Measurements from ENCODE around the gene HOXB3.
A peak's percentile ranks its signal among the peaks of the same experiment; 100 is the strongest.

DNA sequence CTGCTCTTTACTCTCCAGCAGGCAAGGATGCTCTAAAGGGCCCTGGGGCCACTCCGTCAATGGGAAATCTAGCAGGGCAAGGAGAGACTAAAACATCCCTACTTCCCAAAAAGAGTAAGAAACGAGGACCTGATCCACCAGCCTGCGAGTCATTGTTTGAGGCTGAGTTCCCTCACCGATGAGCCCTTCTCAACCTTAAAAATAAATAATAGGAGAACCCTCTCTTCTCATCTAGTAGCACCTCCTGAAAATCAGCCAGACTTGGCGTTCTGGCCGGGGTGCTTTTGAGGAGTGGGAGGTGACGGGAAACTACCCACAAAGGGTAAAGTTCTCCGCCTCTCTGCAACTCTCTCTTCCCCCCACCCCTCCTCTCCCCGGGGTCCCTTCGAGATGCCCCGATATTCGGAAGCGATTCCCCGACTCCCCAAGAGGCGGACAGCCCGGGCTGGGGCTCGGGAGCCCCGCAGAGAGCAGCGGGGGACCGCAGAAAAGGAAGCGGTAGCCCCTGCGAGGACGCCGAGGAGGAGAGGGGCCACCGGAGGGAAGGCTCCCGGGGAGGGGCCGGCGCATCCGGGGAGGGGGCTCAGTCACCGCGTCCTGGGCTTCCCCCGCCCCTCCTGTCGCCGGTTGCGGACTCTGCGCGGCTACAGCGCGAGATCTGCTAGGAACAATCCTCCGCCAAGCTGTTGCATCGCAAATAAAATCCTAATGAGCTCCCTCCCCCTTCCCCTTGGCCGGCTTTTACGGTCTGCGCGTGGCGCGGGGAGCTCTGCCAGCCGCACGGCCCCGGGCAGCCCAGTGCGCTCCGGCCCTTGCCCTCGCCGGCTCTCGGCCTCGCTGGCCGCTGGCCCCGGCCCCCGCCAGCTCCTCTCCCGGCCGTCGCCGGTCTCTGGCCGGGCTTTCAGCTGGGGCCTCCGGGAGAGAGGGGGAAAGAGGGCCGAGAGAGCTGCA, 34.8 kb upstream of the HOXB3 start:
- TF ChIP-seq, protein P1, sequence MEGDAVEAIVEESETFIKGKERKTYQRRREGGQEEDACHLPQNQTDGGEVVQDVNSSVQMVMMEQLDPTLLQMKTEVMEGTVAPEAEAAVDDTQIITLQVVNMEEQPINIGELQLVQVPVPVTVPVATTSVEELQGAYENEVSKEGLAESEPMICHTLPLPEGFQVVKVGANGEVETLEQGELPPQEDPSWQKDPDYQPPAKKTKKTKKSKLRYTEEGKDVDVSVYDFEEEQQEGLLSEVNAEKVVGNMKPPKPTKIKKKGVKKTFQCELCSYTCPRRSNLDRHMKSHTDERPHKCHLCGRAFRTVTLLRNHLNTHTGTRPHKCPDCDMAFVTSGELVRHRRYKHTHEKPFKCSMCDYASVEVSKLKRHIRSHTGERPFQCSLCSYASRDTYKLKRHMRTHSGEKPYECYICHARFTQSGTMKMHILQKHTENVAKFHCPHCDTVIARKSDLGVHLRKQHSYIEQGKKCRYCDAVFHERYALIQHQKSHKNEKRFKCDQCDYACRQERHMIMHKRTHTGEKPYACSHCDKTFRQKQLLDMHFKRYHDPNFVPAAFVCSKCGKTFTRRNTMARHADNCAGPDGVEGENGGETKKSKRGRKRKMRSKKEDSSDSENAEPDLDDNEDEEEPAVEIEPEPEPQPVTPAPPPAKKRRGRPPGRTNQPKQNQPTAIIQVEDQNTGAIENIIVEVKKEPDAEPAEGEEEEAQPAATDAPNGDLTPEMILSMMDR (tag by site-specific recombination; IDR thresholded peaks at IDR 0.05): no peak
- TF ChIP-seq, protein P2, sequence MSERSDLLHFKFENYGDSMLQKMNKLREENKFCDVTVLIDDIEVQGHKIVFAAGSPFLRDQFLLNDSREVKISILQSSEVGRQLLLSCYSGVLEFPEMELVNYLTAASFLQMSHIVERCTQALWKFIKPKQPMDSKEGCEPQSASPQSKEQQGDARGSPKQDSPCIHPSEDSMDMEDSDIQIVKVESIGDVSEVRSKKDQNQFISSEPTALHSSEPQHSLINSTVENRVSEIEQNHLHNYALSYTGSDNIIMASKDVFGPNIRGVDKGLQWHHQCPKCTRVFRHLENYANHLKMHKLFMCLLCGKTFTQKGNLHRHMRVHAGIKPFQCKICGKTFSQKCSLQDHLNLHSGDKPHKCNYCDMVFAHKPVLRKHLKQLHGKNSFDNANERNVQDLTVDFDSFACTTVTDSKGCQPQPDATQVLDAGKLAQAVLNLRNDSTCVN (tag by site-specific recombination; optimal IDR thresholded peaks at IDR 0.05): peak; percentile 29
- TF ChIP-seq, protein P3, sequence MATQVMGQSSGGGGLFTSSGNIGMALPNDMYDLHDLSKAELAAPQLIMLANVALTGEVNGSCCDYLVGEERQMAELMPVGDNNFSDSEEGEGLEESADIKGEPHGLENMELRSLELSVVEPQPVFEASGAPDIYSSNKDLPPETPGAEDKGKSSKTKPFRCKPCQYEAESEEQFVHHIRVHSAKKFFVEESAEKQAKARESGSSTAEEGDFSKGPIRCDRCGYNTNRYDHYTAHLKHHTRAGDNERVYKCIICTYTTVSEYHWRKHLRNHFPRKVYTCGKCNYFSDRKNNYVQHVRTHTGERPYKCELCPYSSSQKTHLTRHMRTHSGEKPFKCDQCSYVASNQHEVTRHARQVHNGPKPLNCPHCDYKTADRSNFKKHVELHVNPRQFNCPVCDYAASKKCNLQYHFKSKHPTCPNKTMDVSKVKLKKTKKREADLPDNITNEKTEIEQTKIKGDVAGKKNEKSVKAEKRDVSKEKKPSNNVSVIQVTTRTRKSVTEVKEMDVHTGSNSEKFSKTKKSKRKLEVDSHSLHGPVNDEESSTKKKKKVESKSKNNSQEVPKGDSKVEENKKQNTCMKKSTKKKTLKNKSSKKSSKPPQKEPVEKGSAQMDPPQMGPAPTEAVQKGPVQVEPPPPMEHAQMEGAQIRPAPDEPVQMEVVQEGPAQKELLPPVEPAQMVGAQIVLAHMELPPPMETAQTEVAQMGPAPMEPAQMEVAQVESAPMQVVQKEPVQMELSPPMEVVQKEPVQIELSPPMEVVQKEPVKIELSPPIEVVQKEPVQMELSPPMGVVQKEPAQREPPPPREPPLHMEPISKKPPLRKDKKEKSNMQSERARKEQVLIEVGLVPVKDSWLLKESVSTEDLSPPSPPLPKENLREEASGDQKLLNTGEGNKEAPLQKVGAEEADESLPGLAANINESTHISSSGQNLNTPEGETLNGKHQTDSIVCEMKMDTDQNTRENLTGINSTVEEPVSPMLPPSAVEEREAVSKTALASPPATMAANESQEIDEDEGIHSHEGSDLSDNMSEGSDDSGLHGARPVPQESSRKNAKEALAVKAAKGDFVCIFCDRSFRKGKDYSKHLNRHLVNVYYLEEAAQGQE (tag by site-specific recombination; IDR thresholded peaks at IDR 0.05): no peak
- TF ChIP-seq, protein P4, sequence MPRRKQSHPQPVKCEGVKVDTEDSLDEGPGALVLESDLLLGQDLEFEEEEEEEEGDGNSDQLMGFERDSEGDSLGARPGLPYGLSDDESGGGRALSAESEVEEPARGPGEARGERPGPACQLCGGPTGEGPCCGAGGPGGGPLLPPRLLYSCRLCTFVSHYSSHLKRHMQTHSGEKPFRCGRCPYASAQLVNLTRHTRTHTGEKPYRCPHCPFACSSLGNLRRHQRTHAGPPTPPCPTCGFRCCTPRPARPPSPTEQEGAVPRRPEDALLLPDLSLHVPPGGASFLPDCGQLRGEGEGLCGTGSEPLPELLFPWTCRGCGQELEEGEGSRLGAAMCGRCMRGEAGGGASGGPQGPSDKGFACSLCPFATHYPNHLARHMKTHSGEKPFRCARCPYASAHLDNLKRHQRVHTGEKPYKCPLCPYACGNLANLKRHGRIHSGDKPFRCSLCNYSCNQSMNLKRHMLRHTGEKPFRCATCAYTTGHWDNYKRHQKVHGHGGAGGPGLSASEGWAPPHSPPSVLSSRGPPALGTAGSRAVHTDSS (tag by site-specific recombination; IDR thresholded peaks at IDR 0.05): no peak
- TF ChIP-seq ZNF785 (tag by site-specific recombination; IDR thresholded peaks at IDR 0.05) (no peak), HOXA7 (CRISPR knock-in tag; IDR thresholded peaks at IDR 0.05; ENCODE audit: borderline replicate concordance) (no peak), ZBTB8A (tag by site-specific recombination; IDR thresholded peaks at IDR 0.05) (peak; percentile 45), ZNF558 (tag by site-specific recombination; IDR thresholded peaks at IDR 0.05) (no peak)
- TF ChIP-seq, protein P5, sequence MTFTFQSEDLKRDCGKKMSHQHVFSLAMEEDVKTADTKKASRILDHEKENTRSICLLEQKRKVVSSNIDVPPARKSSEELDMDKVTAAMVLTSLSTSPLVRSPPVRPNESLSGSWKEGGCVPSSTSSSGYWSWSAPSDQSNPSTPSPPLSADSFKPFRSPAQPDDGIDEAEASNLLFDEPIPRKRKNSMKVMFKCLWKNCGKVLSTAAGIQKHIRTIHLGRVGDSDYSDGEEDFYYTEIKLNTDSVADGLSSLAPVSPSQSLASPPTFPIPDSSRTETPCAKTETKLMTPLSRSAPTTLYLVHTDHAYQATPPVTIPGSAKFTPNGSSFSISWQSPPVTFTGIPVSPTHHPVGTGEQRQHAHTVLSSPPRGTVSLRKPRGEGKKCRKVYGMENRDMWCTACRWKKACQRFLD (tag by site-specific recombination; IDR thresholded peaks at IDR 0.05): no peak

Data from HEK293 (cell line).